Mesendoderm (in vitro differentiated cells): ENCODE measurements around the gene SH2B2.
A peak's percentile ranks its signal among the peaks of the same experiment; 100 is the strongest.

Experiments used
- DNase-seq: peaks from one replicate; pipeline ENCODE4 v3.0.0; 2013
- H2AK5ac ChIP-seq: 2 replicates; pipeline ENCODE4 v1.6.1; 2013; ENCODE audit warnings: low read length, inconsistent platforms
- H2BK120ac ChIP-seq: 2 replicates; pipeline ENCODE4 v1.6.1; 2013; ENCODE audit warnings: low read depth, mild to moderate bottlenecking, low read length, moderate library complexity, mixed read lengths
- H2BK15ac ChIP-seq: replicated peaks from 2 replicates; pipeline ENCODE4 v1.6.1; 2013; ENCODE audit warnings: low read depth, mild to moderate bottlenecking, moderate library complexity
- H2BK5ac ChIP-seq: 2 replicates; pipeline ENCODE4 v1.6.1; 2013; ENCODE audit warnings: low read length, inconsistent platforms
- H3K18ac ChIP-seq: 2 replicates; pipeline ENCODE4 v1.6.1; 2013; ENCODE audit warnings: mild to moderate bottlenecking, low read length, mixed read lengths
- H3K23ac ChIP-seq: one replicate; pipeline ENCODE4 v1.6.1; 2013; ENCODE audit warnings: low read length
- H3K27ac ChIP-seq: 2 replicates; pipeline ENCODE4 v1.5.1; 2013; ENCODE audit warnings: low read depth, mild to moderate bottlenecking, inconsistent platforms, low read length, moderate library complexity
- H3K27me3 ChIP-seq: 2 replicates; pipeline ENCODE4 v1.6.1; 2013; ENCODE audit warnings: low read length, control low read depth, mild to moderate bottlenecking, inconsistent platforms; ENCODE audit not compliant: insufficient read depth, poor library complexity
- H3K36me3 ChIP-seq: 2 replicates; pipeline ENCODE4 v1.6.1; 2013; ENCODE audit warnings: low read length, inconsistent platforms; ENCODE audit not compliant: control insufficient read depth, insufficient read depth
- H3K4ac ChIP-seq: one replicate; pipeline ENCODE4 v1.6.1; 2013; ENCODE audit warnings: low read depth, mild to moderate bottlenecking, low read length, moderate library complexity
- H3K4me1 ChIP-seq: 2 replicates; pipeline ENCODE4 v1.6.1; 2013; ENCODE audit warnings: low read depth, low read length, inconsistent platforms; ENCODE audit not compliant: control insufficient read depth
- H3K4me2 ChIP-seq: 2 replicates; pipeline ENCODE4 v1.6.1; 2013; ENCODE audit warnings: low read length
- H3K4me3 ChIP-seq: 2 replicates; pipeline ENCODE4 v1.5.1; 2013; ENCODE audit warnings: mild to moderate bottlenecking, low read length
- H3K56ac ChIP-seq: one replicate; pipeline ENCODE4 v1.6.1; 2013; ENCODE audit warnings: low read length
- H3K79me1 ChIP-seq: 2 replicates; pipeline ENCODE4 v1.6.1; 2013; ENCODE audit warnings: low read length, inconsistent platforms
- H3K79me2 ChIP-seq: 2 replicates; pipeline ENCODE4 v1.6.1; 2013; ENCODE audit warnings: mild to moderate bottlenecking, low read length; ENCODE audit not compliant: control insufficient read depth, insufficient read depth
- H3K9ac ChIP-seq: 2 replicates; pipeline ENCODE4 v1.6.1; 2013; ENCODE audit warnings: low read length, inconsistent platforms
- H4K5ac ChIP-seq: one replicate; pipeline ENCODE4 v1.6.1; 2013; ENCODE audit warnings: low read length
- H4K8ac ChIP-seq: one replicate; pipeline ENCODE4 v1.6.1; 2013; ENCODE audit warnings: low read depth, mild to moderate bottlenecking, control low read depth, low read length, moderate library complexity
- WGBS: extraction: QIAGEN DNeasy Blood & Tissue Kit; methylation state at CpG from one replicate; pipeline ENCODE4 v1.1.7; 2013; ENCODE audit warnings: low lambda C conversion rate, missing lambda C conversion rate; ENCODE audit not compliant: insufficient coverage; ENCODE audit errors: extremely low coverage; 5-methylcytosine and 5-hydroxymethylcytosine counted together

The SH2B2 gene

GRCh38 chr7:102304668-102305067, 18.0 kb downstream of the SH2B2 start:
- Histone ChIP-seq H2BK5ac (no peak overlapping the region), H2BK120ac (no peak overlapping the region), H3K4me3 (no peak overlapping the region), H3K79me2 (no peaks in the 10 kb centered on the region), H2AK5ac (no peak overlapping the region), H3K79me1 (no peaks in the 10 kb centered on the region), H2BK15ac (no peak overlapping the region), H3K27me3 (no peaks in the 10 kb centered on the region), H4K5ac (no peak overlapping the region), H3K9ac (no peak overlapping the region), H3K27ac (no peak overlapping the region), H3K56ac (no peak overlapping the region), H3K23ac (no peak overlapping the region), H3K36me3 (no peaks in the 10 kb centered on the region), H3K4ac (no peak overlapping the region), H4K8ac (no peak overlapping the region), H3K4me2 (no peak overlapping the region), H3K18ac (no peak overlapping the region), H3K4me1 (peaks cover 8% of the 10 kb centered on the region)
- WGBS: no CpG with 5 or more reads among the region's 11 CpGs
- no peak for DNase-seq

DNA sequence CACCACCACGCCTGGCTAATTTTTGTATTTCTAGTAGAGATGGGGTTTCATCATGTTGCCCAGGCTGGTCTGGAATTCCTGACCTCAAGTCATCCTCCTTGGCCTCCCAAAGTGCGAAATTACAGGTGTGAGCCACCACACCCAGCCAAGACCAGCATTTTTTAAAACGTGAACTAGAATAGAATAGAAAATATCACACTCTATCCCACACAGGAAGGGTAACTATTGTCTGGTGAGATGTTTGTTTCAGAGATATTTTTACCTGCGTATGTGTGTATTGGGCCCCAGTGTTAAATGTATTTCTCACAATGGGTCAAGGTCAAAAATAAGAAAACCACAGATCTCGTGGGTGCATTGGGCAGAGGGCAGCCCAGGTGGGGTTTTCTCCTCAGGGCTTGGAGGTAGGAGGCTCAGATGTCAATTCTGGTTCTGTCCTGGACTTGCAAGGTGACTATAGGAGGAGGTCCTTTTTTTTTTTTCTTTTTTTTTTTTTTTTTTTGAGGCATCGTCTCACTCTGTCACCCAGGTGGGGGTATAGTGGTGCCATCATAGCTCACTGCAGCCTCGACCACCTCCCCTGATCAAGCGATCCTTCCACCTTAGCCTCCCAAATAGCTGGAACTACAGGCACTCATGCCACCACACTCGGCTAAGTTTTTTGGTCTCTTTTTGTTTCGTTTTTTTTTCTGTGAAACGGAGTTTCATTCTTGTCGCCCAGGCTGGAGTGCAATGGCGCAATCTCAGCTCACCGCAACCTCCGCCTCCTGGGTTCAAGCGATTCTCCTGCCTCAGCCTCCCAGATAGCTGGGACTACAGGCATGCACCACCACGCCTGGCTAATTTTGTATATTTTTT, 19.0 kb downstream of the SH2B2 start:
- H3K36me3 ChIP-seq: no peaks in the 10 kb centered on the region
- H3K56ac ChIP-seq: no peak overlapping the region
- H3K9ac ChIP-seq: no peak overlapping the region
- no peak overlapping the region for H3K23ac ChIP-seq
- no peak overlapping the region for H2AK5ac ChIP-seq
- H4K8ac ChIP-seq: no peak overlapping the region
- H3K4me1 ChIP-seq: peaks cover 8% of the 10 kb centered on the region
- H3K79me2 ChIP-seq: no peaks in the 10 kb centered on the region
- no peak overlapping the region for H3K4me3 ChIP-seq
- no peaks in the 10 kb centered on the region for H3K79me1 ChIP-seq
- no peak overlapping the region for H2BK120ac ChIP-seq
- H3K27ac ChIP-seq: no peak overlapping the region
- H3K18ac ChIP-seq: no peak overlapping the region
- no peak overlapping the region for H2BK5ac ChIP-seq
- no peak overlapping the region for H3K4me2 ChIP-seq
- no peaks in the 10 kb centered on the region for H3K27me3 ChIP-seq
- H2BK15ac ChIP-seq: no peak overlapping the region
- no peak for DNase-seq
- H4K5ac ChIP-seq: no peak overlapping the region
- WGBS: no CpG with 5 or more reads among the region's 17 CpGs
- no peak overlapping the region for H3K4ac ChIP-seq

DNA sequence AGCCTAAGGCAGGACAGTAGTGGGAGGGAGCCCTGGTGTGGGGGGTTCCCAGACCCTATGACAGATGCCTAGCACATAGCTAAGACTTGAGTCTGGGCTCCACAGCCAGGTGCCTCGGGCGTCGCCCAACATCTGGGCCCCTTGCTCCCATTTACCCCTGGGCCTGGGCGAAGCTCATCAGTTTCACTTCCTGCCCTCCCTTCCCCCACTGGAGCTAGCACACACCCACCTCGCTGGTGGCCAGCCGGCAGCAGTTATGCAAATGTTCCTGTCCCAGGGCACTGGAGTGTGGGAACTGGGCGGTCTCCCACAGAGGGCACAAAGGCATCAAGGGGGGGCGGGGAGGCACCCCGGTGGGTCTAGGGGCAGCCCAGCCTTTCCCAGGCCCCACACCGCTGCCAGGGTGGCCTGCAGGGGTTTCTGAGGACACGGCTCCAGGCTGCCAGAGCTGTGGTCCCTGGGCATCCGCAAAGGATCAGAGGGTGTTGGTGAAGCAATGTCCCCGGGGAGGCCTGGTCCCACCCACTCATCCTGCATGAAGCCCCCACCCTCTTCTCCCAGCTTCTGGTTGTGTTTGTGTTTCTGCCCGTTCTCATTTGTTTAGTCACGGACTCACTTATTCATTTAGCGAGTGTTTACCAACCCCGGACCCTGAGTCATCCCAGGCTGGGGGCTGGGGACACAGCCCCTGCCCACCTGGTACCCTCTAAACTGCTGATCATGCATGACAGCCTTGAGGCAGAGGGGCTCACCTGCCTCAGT, 20.4 kb downstream of the SH2B2 start:
- peak; percentile 61 for DNase-seq
- Histone ChIP-seq H3K23ac (no peak overlapping the region), H3K18ac (no peak overlapping the region), H4K5ac (no peak overlapping the region), H3K9ac (no peak overlapping the region), H3K56ac (peak overlapping the region; percentile 56), H2BK15ac (no peak overlapping the region), H3K79me2 (no peaks in the 10 kb centered on the region), H2BK5ac (no peak overlapping the region), H3K4me2 (no peak overlapping the region), H2BK120ac (no peak overlapping the region), H3K4me3 (no peak overlapping the region), H4K8ac (no peak overlapping the region), H2AK5ac (no peak overlapping the region), H3K27ac (no peak overlapping the region), H3K4ac (no peak overlapping the region), H3K4me1 (peaks cover 8% of the 10 kb centered on the region), H3K27me3 (no peaks in the 10 kb centered on the region), H3K79me1 (no peaks in the 10 kb centered on the region), H3K36me3 (no peaks in the 10 kb centered on the region)
- WGBS: no CpG with 5 or more reads among the region's 17 CpGs

- Histone ChIP-seq H3K4me3 (no peak overlapping the region), H3K27ac (no peak overlapping the region), H3K18ac (no peak overlapping the region), H4K8ac (no peak overlapping the region), H2AK5ac (no peak overlapping the region), H3K56ac (no peak overlapping the region), H3K27me3 (no peaks in the 10 kb centered on the region), H2BK5ac (no peak overlapping the region), H3K4me1 (peaks cover 8% of the 10 kb centered on the region), H3K23ac (no peak overlapping the region), H3K36me3 (no peaks in the 10 kb centered on the region), H3K9ac (no peak overlapping the region), H2BK15ac (no peak overlapping the region), H4K5ac (no peak overlapping the region), H3K79me1 (no peaks in the 10 kb centered on the region), H3K79me2 (no peaks in the 10 kb centered on the region), H3K4me2 (no peak overlapping the region), H3K4ac (no peak overlapping the region), H2BK120ac (no peak overlapping the region)
- no peak for DNase-seq
- no CpG with 5 or more reads among the region's 9 CpGs for WGBS
These were observed 23.7 kb downstream of the SH2B2 start for GRCh38 chr7:102310414-102310815.

GRCh38 chr7:102312317-102312716, 25.6 kb downstream of the SH2B2 start:
- no peak overlapping the region for H3K4ac ChIP-seq
- no CpG with 5 or more reads among the region's 2 CpGs for WGBS
- no peak overlapping the region for H2BK120ac ChIP-seq
- no peaks in the 10 kb centered on the region for H3K79me1 ChIP-seq
- no peak overlapping the region for H3K18ac ChIP-seq
- no peak overlapping the region for H3K9ac ChIP-seq
- no peak overlapping the region for H3K23ac ChIP-seq
- H3K56ac ChIP-seq: no peak overlapping the region
- peaks cover 1% of the 10 kb centered on the region for H3K4me1 ChIP-seq
- H4K8ac ChIP-seq: no peak overlapping the region
- H2BK5ac ChIP-seq: no peak overlapping the region
- H3K4me2 ChIP-seq: no peak overlapping the region
- H2BK15ac ChIP-seq: no peak overlapping the region
- no peak overlapping the region for H3K4me3 ChIP-seq
- no peaks in the 10 kb centered on the region for H3K79me2 ChIP-seq
- no peak overlapping the region for H2AK5ac ChIP-seq
- DNase-seq: no peak
- no peaks in the 10 kb centered on the region for H3K27me3 ChIP-seq
- no peak overlapping the region for H4K5ac ChIP-seq
- H3K36me3 ChIP-seq: no peaks in the 10 kb centered on the region
- no peak overlapping the region for H3K27ac ChIP-seq
